ENCODE measurements around the gene ATP9B.

- TF ChIP-seq, protein P1, sequence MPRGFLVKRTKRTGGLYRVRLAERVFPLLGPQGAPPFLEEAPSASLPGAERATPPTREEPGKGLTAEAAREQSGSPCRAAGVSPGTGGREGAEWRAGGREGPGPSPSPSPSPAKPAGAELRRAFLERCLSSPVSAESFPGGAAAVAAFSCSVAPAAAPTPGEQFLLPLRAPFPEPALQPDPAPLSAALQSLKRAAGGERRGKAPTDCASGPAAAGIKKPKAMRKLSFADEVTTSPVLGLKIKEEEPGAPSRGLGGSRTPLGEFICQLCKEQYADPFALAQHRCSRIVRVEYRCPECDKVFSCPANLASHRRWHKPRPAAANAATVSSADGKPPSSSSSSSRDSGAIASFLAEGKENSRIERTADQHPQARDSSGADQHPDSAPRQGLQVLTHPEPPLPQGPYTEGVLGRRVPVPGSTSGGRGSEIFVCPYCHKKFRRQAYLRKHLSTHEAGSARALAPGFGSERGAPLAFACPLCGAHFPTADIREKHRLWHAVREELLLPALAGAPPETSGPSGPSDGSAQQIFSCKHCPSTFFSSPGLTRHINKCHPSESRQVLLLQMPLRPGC (tag by site-specific recombination; IDR thresholded peaks at IDR 0.05), result no peak
- no peak for TF ChIP-seq ZNF292 (tag by site-specific recombination; IDR thresholded peaks at IDR 0.05; ENCODE audit: borderline replicate concordance, low read depth)
- TF ChIP-seq CTCF (tag by site-specific recombination; IDR thresholded peaks at IDR 0.05), result no peak
- TF ChIP-seq, protein P2, sequence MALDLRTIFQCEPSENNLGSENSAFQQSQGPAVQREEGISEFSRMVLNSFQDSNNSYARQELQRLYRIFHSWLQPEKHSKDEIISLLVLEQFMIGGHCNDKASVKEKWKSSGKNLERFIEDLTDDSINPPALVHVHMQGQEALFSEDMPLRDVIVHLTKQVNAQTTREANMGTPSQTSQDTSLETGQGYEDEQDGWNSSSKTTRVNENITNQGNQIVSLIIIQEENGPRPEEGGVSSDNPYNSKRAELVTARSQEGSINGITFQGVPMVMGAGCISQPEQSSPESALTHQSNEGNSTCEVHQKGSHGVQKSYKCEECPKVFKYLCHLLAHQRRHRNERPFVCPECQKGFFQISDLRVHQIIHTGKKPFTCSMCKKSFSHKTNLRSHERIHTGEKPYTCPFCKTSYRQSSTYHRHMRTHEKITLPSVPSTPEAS (tag by site-specific recombination; IDR thresholded peaks at IDR 0.05), result no peak
- TF ChIP-seq, protein P3, sequence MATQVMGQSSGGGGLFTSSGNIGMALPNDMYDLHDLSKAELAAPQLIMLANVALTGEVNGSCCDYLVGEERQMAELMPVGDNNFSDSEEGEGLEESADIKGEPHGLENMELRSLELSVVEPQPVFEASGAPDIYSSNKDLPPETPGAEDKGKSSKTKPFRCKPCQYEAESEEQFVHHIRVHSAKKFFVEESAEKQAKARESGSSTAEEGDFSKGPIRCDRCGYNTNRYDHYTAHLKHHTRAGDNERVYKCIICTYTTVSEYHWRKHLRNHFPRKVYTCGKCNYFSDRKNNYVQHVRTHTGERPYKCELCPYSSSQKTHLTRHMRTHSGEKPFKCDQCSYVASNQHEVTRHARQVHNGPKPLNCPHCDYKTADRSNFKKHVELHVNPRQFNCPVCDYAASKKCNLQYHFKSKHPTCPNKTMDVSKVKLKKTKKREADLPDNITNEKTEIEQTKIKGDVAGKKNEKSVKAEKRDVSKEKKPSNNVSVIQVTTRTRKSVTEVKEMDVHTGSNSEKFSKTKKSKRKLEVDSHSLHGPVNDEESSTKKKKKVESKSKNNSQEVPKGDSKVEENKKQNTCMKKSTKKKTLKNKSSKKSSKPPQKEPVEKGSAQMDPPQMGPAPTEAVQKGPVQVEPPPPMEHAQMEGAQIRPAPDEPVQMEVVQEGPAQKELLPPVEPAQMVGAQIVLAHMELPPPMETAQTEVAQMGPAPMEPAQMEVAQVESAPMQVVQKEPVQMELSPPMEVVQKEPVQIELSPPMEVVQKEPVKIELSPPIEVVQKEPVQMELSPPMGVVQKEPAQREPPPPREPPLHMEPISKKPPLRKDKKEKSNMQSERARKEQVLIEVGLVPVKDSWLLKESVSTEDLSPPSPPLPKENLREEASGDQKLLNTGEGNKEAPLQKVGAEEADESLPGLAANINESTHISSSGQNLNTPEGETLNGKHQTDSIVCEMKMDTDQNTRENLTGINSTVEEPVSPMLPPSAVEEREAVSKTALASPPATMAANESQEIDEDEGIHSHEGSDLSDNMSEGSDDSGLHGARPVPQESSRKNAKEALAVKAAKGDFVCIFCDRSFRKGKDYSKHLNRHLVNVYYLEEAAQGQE (tag by site-specific recombination; IDR thresholded peaks at IDR 0.05), result no peak
- TF ChIP-seq ZNF658 (tag by site-specific recombination; IDR thresholded peaks at IDR 0.05), result no peak
- TF ChIP-seq ZNF426 (tag by site-specific recombination; IDR thresholded peaks at IDR 0.05), result no peak
- no peak for TF ChIP-seq ZNF747 (tag by site-specific recombination; IDR thresholded peaks at IDR 0.05)
- no peak for TF ChIP-seq ZNF416 (tag by site-specific recombination; IDR thresholded peaks at IDR 0.05)
- TF ChIP-seq ZNF549 (tag by site-specific recombination; IDR thresholded peaks at IDR 0.05), result no peak
- TF ChIP-seq MYNN (tag by site-specific recombination; IDR thresholded peaks at IDR 0.05; ENCODE audit: borderline replicate concordance), result no peak
- TF ChIP-seq PATZ1 (tag by site-specific recombination; IDR thresholded peaks at IDR 0.05), result no peak
- TF ChIP-seq ZNF530 (tag by site-specific recombination; IDR thresholded peaks at IDR 0.05; ENCODE audit: low read depth), result no peak
Measured at GRCh38 chr18:79361766-79362522, 292.8 kb downstream of the ATP9B start.

Data from HEK293 (cell line).